Sigmoid colon (tissue), 4 donors: ENCODE data around the gene VPS13C.

Source experiments
- EP300 ChIP-seq, 4 donors: sonication (generic); formaldehyde crosslinking; IDR thresholded peaks; one replicate each; pipeline ENCODE4 v1.6.1; 2017; ENCODE audit warnings: antibody characterized with exemption in 4 of 4
- POLR2A ChIP-seq, 2 donors: fragments of 450-650 bp; IDR thresholded peaks; one replicate each; pipeline ENCODE4 v1.6.1; 2016; ENCODE audit warnings: antibody characterized with exemption in 2 of 2, mild to moderate bottlenecking in 2 of 2, moderate library complexity in 2 of 2
- TF ChIP-seq, protein P1 (sequence below), 4 experiments: fragments of 450-650 bp in 3 of 4; fragments of 200-600 bp in 1 of 4; IDR thresholded peaks; one replicate each; pipeline ENCODE4 v1.5.1; 2016 to 2019; ENCODE audit warnings: antibody characterized with exemption in 4 of 4, mild to moderate bottlenecking in 3 of 4, moderate library complexity in 2 of 4

DNA sequence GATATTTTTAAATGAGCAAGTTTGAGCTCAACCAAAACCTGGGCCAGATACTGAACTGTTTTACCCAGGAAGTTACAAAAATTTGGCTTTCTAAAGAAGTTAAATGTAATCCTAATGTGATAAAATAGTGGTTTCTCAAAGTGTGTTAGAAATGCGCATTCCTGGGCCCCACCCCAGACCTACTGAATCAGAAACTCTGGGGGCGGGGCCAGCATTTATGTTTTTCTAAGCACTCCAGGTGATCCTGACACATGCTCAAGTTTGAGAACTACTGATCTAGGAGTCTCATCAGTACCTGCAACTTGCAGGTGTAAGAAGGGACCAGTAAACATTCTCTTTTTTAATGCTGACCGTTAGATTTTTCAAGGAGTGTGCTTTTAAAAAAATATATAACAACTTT, 190.6 kb downstream of the VPS13C start:
- TF ChIP-seq, protein P1, sequence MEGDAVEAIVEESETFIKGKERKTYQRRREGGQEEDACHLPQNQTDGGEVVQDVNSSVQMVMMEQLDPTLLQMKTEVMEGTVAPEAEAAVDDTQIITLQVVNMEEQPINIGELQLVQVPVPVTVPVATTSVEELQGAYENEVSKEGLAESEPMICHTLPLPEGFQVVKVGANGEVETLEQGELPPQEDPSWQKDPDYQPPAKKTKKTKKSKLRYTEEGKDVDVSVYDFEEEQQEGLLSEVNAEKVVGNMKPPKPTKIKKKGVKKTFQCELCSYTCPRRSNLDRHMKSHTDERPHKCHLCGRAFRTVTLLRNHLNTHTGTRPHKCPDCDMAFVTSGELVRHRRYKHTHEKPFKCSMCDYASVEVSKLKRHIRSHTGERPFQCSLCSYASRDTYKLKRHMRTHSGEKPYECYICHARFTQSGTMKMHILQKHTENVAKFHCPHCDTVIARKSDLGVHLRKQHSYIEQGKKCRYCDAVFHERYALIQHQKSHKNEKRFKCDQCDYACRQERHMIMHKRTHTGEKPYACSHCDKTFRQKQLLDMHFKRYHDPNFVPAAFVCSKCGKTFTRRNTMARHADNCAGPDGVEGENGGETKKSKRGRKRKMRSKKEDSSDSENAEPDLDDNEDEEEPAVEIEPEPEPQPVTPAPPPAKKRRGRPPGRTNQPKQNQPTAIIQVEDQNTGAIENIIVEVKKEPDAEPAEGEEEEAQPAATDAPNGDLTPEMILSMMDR (IDR thresholded peaks at IDR 0.05): no peak
- no peak for TF ChIP-seq POLR2A (IDR thresholded peaks at IDR 0.05)
- TF ChIP-seq EP300 (IDR thresholded peaks at IDR 0.05): no peak
